Measurements from ENCODE around the gene OR6K3.
"Not testable (repeated sequence)": the region's sequence is repeated elsewhere in the genome, so short reads cannot be mapped to it uniquely, and the experiment has no call there.

The OR6K3 gene

DNA sequence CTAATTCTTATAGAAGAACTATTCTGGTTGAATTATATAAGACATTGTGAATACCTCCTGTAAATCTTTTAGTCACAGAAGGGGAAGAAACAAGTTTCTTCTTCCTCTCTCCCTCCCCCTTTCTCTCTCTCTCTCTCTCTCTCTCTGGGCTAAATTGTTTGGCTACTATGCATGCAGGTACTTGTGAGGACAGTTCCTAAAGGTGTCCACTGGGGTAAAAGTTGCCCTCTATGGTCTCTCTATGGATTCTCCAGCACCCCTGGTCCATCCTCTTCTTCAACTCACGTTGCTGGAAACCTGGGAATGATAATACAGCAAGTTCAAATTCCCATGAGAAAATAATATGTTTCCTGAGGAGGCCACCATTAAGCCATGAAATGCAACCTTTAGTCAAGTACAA lies 5.8 kb downstream of the OR6K3 start:
- TF ChIP-seq CTCF (IDR thresholded peaks at IDR 0.05; ENCODE audit: extremely low read depth, insufficient read depth, missing control alignments), result no peak
- in situ Hi-C loops (cut with MboI; ENCODE audit: low pct_unique_long_range_greater_than_20kb, low sequenced_read_pairs, unreplicated experiment), result no loop called here
- DNase-seq (ENCODE audit: low spot score), result no peak

GRCh38 chr1:158711098-158711497 lies 9.4 kb downstream of the OR6K3 start:
- TF ChIP-seq CTCF (IDR thresholded peaks at IDR 0.05; ENCODE audit: extremely low read depth, insufficient read depth, missing control alignments), result no peak
- in situ Hi-C loops (cut with MboI; ENCODE audit: low pct_unique_long_range_greater_than_20kb, low sequenced_read_pairs, unreplicated experiment), result no loop called here
- no peak for DNase-seq (ENCODE audit: low spot score)

GRCh38 chr1:158706096-158706495 lies 14.4 kb downstream of the OR6K3 start:
- TF ChIP-seq CTCF (IDR thresholded peaks at IDR 0.05; ENCODE audit: extremely low read depth, insufficient read depth, missing control alignments), result no peak
- no peak for DNase-seq (ENCODE audit: low spot score)
- in situ Hi-C loops (cut with MboI; ENCODE audit: low pct_unique_long_range_greater_than_20kb, low sequenced_read_pairs, unreplicated experiment), result no loop called here

DNA sequence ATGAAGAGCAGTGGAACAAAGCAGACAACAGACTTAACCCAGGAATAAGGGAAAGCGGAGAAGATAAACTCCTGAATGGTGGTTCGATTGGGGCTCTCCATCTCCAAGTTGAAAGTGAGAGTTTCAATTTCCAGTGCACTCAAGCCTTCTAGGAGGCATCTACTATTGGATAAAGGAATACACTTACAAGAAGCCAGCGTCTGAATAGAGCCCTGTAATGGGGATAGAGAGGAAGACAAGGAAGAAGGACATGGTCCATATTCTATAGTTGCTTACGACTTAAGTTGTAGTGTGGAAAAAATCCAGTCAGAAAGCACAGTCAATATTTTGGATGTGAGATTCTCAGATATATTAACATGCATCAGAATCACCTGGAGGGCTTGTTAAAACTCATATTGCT lies 20.0 kb downstream of the OR6K3 start, which contains the start of gene OR6K2:
Gene OR6K2, minus strand, starts transcription at position 101 of the 400 bp plus-strand sequence. Its CDS starts 0 bp downstream, at position 101.
- in situ Hi-C loops (cut with MboI; ENCODE audit: low pct_unique_long_range_greater_than_20kb, low sequenced_read_pairs, unreplicated experiment), result no loop called here
- no peak for DNase-seq (ENCODE audit: low spot score)
- TF ChIP-seq CTCF (IDR thresholded peaks at IDR 0.05; ENCODE audit: extremely low read depth, insufficient read depth, missing control alignments), result no peak

GRCh38 chr1:158694596-158694995 lies 25.9 kb downstream of the OR6K3 start:
- no peak for TF ChIP-seq CTCF (IDR thresholded peaks at IDR 0.05; ENCODE audit: extremely low read depth, insufficient read depth, missing control alignments)
- in situ Hi-C loops (cut with MboI; ENCODE audit: low pct_unique_long_range_greater_than_20kb, low sequenced_read_pairs, unreplicated experiment), result no loop called here
- no peak for DNase-seq (ENCODE audit: low spot score)

GRCh38 chr1:158692356-158692755 lies 28.2 kb downstream of the OR6K3 start:
- no peak for TF ChIP-seq CTCF (IDR thresholded peaks at IDR 0.05; ENCODE audit: extremely low read depth, insufficient read depth, missing control alignments)
- in situ Hi-C loops (cut with MboI; ENCODE audit: low pct_unique_long_range_greater_than_20kb, low sequenced_read_pairs, unreplicated experiment), result no loop called here
- DNase-seq (ENCODE audit: low spot score), result no peak

DNA sequence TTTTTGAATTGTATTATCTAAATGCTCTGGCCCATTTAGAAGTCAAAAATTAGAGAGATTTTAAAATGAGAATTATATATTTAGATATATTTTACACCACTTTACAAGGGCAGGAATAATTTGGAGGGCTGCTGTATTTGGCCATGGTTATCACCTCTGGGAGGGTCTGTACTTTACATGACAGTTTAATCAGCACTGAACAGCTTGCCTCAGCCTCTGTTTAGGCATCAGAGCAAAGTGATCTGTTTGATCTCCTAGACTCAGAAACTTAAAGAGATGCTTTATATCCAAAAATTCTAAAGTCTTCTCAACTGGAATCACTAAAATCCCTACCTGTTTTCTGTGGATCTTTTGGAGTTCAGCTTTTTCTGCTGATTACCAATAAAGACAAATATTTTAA lies 28.6 kb downstream of the OR6K3 start:
- no peak for TF ChIP-seq CTCF (IDR thresholded peaks at IDR 0.05; ENCODE audit: extremely low read depth, insufficient read depth, missing control alignments)
- DNase-seq (ENCODE audit: low spot score), result no peak
- in situ Hi-C loops (cut with MboI; ENCODE audit: low pct_unique_long_range_greater_than_20kb, low sequenced_read_pairs, unreplicated experiment), result no loop called here

GRCh38 chr1:158691149-158691548 lies 29.4 kb downstream of the OR6K3 start:
- in situ Hi-C loops (cut with MboI; ENCODE audit: low pct_unique_long_range_greater_than_20kb, low sequenced_read_pairs, unreplicated experiment), result not testable (repeated sequence)

More at GRCh38 chr1:158691149-158691548, 29.4 kb downstream of the OR6K3 start:
- DNase-seq (ENCODE audit: low spot score), result not testable (repeated sequence)
